HG03354 (cell line): Measurements from ENCODE around the gene RABL3.
"Not testable (repeated sequence)": the region's sequence is repeated elsewhere in the genome, so short reads cannot be mapped to it uniquely, and the experiment has no call there.

Source experiments
- ATAC-seq: cut with Tn5 transposase; IDR thresholded peaks from one replicate; pipeline ENCODE4 v1.9.1; 2021; ENCODE audit warnings: mild to moderate bottlenecking; ENCODE audit not compliant: unreplicated experiment, poor library complexity, severe bottlenecking

RABL3 gene

GRCh38 chr3:120688121-120688520, 54.2 kb downstream of the RABL3 start:
- ATAC-seq: peak; percentile 97

DNA sequence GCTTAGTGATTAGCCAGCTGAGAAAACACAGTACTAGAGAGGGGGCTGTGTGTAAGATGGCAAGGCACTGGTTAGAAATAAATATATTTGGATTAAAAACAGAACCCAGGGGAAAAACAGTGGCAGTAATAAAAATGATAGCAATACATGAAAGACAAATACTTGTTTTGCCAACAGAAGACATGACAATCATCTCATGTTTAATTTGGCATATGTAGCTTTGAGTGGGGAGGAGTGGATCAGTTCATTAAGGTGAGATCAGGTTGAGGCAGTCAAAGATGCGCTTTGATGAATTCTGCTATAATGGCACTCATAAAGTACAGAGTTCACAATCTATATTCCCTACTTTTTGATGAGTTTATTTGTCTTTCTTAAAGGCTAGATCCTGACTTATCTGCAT, 56.9 kb downstream of the RABL3 start:
- no peak for ATAC-seq

GRCh38 chr3:120684896-120685295, 57.4 kb downstream of the RABL3 start:
- ATAC-seq: no peak

DNA sequence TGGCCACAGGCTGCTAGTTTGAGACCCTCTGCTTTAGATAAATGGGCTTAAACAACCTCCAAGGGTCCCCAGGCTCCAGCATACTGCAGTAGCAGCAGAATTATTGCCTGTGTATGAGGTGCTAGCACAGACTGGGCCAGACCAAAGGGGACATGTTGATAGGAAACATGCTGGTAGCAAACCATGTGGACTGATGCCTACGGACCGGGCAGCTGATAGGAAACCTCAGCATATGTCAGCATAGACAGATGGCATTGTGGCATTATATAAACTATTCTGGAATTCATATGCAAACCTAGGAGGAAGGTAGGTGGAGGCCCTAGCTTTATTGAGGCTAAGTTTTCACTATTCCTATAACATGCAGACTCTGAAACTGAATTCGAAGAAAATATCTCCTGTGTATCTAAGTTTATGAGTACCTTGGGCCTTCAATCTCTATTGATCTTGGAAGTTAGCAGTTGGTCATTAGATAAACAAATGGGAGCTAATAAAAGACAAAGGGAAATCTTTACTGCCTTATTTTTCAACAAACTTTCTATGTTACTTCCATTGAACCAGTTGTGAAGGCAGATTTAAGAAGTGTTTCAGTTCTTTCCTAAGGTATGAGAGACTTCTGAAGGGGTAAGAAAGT, 58.5 kb downstream of the RABL3 start:
- ATAC-seq: no peak

- no peak for ATAC-seq
These were observed 59.1 kb downstream of the RABL3 start for GRCh38 chr3:120683213-120683612.

- ATAC-seq: no peak
These were observed 60.1 kb downstream of the RABL3 start, which contains the start of gene HGD for GRCh38 chr3:120682095-120682681. Gene HGD (minus strand): TSS chr3:120682239. CDS start chr3:120682111, 128 bp downstream.

- no peak for ATAC-seq
These were observed 60.7 kb downstream of the RABL3 start for GRCh38 chr3:120681506-120682038.

DNA sequence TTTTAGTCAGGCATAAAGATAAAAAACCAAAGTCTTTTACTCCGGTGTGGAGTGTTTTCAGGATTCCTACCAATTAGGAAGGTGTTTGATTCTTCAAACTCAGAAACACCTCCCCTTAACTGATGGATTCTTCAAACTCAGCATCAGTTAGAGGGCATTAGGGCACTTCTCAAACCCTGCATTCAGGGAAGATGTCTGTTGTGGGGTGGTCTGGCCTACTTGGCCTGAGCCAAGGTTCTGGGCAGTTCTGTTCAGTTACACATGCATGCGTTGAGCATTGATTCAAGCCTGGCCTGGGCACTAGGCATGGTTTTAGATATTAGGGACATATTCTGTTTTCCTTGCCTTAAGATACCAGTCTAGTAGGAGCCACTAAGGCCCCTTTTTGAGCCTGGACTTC, 61.3 kb downstream of the RABL3 start:
- ATAC-seq: no peak

DNA sequence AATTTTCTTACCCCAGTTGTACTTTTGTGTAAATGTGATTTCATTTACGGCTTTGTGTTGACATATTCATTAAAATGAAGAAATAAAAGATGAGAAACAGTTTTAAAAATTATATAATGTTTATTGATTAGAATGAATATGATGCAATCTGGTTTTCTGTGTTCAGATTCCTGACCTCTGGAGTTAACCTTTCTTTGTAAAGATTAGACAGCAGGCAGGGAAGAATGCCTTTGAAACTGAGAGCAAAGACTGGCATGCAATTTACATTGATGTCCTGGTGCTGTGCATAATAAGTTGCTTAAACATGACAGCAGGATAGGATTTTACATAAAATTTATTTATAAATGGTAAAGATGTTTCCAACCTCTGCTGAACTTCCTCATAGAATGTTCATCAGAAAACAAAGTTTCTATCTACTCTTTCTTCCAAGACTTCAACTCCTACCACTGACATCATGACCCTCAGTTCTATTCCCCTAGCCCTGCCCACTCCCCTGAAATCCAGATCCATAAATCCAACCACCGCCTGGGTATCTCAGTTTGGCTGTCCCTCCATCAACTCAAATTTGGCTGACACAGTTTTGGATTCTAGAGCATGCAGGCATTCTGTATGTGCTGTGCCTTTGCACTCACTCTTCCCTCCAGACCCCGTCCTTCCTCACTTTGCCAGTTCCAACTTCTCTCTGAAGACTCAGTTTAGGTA, 62.0 kb downstream of the RABL3 start:
- ATAC-seq: no peak

GRCh38 chr3:120678984-120679383, 63.3 kb downstream of the RABL3 start:
- peak; percentile 59 for ATAC-seq

- peak; percentile 94 for ATAC-seq
These were observed 63.9 kb downstream of the RABL3 start for GRCh38 chr3:120678331-120678947.

GRCh38 chr3:120677193-120677592, 65.1 kb downstream of the RABL3 start:
- ATAC-seq: not testable (repeated sequence)

DNA sequence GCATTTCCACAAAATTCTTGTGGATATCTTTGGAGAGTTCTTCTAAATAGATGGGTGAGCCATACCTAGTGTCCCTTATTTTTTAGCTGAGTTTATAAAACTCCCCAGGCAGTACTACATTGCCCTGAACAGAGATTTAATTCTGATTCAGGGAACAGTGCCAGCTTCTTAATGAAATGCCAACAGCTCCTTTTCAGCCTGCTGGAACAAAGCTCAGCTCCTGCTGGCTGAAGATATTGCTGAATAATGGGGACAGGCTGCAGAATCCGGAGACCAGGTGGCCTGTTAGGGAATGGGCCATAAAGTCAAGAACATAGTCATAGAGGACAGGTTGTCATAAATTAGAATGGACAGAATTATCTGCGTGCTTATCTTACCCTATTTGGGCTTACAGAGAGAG, 69.2 kb downstream of the RABL3 start:
- no peak for ATAC-seq

GRCh38 chr3:120670576-120670975, 71.7 kb downstream of the RABL3 start:
- no peak for ATAC-seq

GRCh38 chr3:120664926-120665325, 77.4 kb downstream of the RABL3 start:
- ATAC-seq: no peak

DNA sequence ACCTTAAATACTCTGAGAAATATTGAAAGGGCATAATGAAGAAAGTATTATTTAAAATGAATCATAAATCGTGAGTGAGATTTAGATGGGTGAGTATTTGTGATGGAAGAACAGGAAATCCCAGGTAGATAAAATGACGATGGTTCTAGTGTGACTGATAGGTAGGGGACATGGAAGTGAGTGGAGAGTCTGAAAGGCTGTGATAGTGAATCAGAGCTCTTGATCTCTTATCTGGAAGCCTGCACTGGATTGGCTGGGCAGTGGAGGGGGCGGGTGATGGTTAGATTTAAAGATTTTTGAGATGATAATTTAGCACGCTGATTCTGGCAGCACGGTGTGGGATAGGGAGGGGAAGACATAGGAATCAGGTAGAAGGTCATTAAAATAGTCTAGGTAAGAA, 80.4 kb downstream of the RABL3 start:
- no peak for ATAC-seq

- no peak for ATAC-seq
These were observed 81.0 kb downstream of the RABL3 start for GRCh38 chr3:120661106-120661905.

- ATAC-seq: no peak
These were observed 82.5 kb downstream of the RABL3 start for GRCh38 chr3:120659834-120660233.

- no peak for ATAC-seq
These were observed 83.0 kb downstream of the RABL3 start for GRCh38 chr3:120659285-120659684.
